Activated naive CD4-positive, alpha-beta T cell treated with anti-CD3 and anti-CD28 coated beads, Interleukin-2, amount 50 U/mL, for 24 hours (primary cell): ENCODE measurements around the gene ISYNA1.

Source experiments
- H3K27ac Mint-ChIP-seq: one replicate; pipeline ENCODE4 v1.8.0; 2021; ENCODE audit warnings: mild to moderate bottlenecking, mixed read lengths
- H3K27me3 Mint-ChIP-seq: one replicate; pipeline ENCODE4 v1.8.0; 2021; ENCODE audit warnings: mixed read lengths
- H3K36me3 Mint-ChIP-seq: one replicate; pipeline ENCODE4 v1.8.0; 2021; ENCODE audit warnings: mixed read lengths
- H3K4me1 Mint-ChIP-seq: one replicate; pipeline ENCODE4 v1.8.0; 2021; ENCODE audit warnings: mixed read lengths
- H3K4me3 Mint-ChIP-seq: one replicate; pipeline ENCODE4 v1.8.0; 2021; ENCODE audit warnings: mild to moderate bottlenecking, mixed read lengths
- H3K9me3 Mint-ChIP-seq: one replicate; pipeline ENCODE4 v1.8.0; 2021; ENCODE audit warnings: mixed read lengths

The ISYNA1 gene

GRCh38 chr19:18388100-18388959, 49.6 kb downstream of the ISYNA1 start:
- peaks cover 20% of the 10 kb centered on the region for H3K27me3 Mint-ChIP-seq
- peaks cover 9% of the 10 kb centered on the region for H3K4me1 Mint-ChIP-seq
- no peaks in the 10 kb centered on the region for H3K9me3 Mint-ChIP-seq
- H3K4me3 Mint-ChIP-seq: peak overlapping the region; percentile 82
- H3K27ac Mint-ChIP-seq: peak overlapping the region; percentile 4
- H3K36me3 Mint-ChIP-seq: no peaks in the 10 kb centered on the region

- Mint-ChIP-seq H3K27ac (no peak overlapping the region), H3K4me1 (peaks cover 9% of the 10 kb centered on the region), H3K27me3 (peaks cover 19% of the 10 kb centered on the region), H3K4me3 (no peak overlapping the region), H3K9me3 (no peaks in the 10 kb centered on the region), H3K36me3 (no peaks in the 10 kb centered on the region)
Observed at GRCh38 chr19:18386543-18387271, 51.2 kb downstream of the ISYNA1 start.

GRCh38 chr19:18385675-18386542, 52.0 kb downstream of the ISYNA1 start, which contains the start of gene GDF15:
TSS of gene GDF15 (plus strand) at chr19:18386158. CDS start at chr19:18386190, 32 bp downstream.
- Mint-ChIP-seq H3K9me3 (no peaks in the 10 kb centered on the region), H3K4me3 (no peak within 1 kb of the TSS), H3K27me3 (peaks cover 17% of the 10 kb centered on the region), H3K27ac (no peak within 1 kb of the TSS), H3K36me3 (no peaks in the 10 kb centered on the region), H3K4me1 (peaks cover 9% of the 10 kb centered on the region)

DNA sequence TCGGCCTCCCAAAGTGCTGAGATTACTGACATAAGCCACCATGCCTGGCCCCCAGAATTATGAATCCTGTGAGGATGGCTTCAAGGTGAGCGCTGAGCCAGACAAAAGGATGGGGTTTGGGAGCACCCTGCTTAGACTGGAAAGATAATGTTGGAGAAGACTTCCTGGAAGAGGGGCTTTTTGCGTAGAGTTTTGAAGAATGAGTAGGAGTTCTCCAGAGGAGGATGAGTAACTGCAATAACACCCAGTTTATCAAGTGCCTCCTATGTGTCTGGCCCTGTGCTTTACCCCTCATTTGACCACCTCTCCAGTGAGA, 52.6 kb downstream of the ISYNA1 start:
- Mint-ChIP-seq H3K4me3 (no peak overlapping the region), H3K4me1 (peaks cover 9% of the 10 kb centered on the region), H3K36me3 (no peaks in the 10 kb centered on the region), H3K9me3 (no peaks in the 10 kb centered on the region), H3K27me3 (peaks cover 14% of the 10 kb centered on the region), H3K27ac (no peak overlapping the region)

- peaks cover 14% of the 10 kb centered on the region for H3K27me3 Mint-ChIP-seq
- no peaks in the 10 kb centered on the region for H3K36me3 Mint-ChIP-seq
- H3K4me3 Mint-ChIP-seq: no peak overlapping the region
- no peak overlapping the region for H3K27ac Mint-ChIP-seq
- peaks cover 9% of the 10 kb centered on the region for H3K4me1 Mint-ChIP-seq
- H3K9me3 Mint-ChIP-seq: no peaks in the 10 kb centered on the region
Observed at GRCh38 chr19:18384775-18385174, 53.2 kb downstream of the ISYNA1 start.
